Activated T-cell treated with anti-CD3 and anti-CD28 coated beads, Interleukin-2, amount 50 U/mL, for 1 hour (primary cell): Measurements from ENCODE around the gene SCAPER.

Experiments used
- DNase-seq: peaks from one replicate; pipeline ENCODE4 v3.0.0-alpha.2; 2020

Gene SCAPER, protein sequence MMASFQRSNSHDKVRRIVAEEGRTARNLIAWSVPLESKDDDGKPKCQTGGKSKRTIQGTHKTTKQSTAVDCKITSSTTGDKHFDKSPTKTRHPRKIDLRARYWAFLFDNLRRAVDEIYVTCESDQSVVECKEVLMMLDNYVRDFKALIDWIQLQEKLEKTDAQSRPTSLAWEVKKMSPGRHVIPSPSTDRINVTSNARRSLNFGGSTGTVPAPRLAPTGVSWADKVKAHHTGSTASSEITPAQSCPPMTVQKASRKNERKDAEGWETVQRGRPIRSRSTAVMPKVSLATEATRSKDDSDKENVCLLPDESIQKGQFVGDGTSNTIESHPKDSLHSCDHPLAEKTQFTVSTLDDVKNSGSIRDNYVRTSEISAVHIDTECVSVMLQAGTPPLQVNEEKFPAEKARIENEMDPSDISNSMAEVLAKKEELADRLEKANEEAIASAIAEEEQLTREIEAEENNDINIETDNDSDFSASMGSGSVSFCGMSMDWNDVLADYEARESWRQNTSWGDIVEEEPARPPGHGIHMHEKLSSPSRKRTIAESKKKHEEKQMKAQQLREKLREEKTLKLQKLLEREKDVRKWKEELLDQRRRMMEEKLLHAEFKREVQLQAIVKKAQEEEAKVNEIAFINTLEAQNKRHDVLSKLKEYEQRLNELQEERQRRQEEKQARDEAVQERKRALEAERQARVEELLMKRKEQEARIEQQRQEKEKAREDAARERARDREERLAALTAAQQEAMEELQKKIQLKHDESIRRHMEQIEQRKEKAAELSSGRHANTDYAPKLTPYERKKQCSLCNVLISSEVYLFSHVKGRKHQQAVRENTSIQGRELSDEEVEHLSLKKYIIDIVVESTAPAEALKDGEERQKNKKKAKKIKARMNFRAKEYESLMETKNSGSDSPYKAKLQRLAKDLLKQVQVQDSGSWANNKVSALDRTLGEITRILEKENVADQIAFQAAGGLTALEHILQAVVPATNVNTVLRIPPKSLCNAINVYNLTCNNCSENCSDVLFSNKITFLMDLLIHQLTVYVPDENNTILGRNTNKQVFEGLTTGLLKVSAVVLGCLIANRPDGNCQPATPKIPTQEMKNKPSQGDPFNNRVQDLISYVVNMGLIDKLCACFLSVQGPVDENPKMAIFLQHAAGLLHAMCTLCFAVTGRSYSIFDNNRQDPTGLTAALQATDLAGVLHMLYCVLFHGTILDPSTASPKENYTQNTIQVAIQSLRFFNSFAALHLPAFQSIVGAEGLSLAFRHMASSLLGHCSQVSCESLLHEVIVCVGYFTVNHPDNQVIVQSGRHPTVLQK (N-terminal part only)

DNA sequence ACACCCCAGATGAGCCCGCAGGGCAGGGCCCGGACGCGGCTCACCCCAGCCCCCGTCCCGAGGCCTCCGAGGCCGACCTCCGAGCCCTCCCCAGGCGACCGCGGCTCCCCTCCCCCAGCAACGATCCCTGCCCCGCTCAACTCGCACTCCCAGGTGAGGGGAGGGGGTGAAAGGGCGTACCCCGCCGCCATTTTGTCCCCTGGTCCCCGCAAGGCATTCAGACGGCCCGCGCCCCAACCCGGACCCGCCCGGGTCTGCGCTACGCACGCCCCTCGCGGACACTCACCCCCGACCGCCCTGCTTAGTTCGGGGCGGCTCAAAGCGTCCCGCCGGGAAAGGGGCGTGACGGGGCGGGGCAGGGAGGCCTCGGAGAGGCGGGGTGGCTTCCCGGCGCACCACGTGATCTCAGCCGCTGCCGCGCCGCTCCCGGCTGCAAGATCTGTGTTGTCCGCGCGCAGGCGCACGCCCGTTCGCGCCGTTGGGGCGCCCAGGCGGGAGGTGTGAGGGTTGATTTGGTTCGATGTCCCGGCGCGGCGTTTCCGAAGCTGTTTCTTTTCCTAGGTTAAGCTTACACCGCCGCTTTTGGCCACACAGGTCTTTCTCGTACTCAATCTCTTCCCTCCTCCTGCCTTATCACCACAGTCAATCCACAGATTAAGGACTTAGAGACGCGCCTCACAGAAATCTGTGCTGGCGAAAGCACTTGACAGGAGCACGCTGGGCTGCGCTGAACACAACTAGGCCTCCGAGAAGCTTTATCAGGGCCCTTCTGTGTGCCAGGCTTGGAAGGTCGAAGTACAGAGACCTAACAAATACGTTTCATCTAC, at the start of gene SCAPER:
Gene SCAPER (minus strand): TSS at position 328 of the 827 bp plus-strand sequence. CDS start 21,523 bp downstream, outside the sequence.
- peak; percentile 94 for DNase-seq

DNA sequence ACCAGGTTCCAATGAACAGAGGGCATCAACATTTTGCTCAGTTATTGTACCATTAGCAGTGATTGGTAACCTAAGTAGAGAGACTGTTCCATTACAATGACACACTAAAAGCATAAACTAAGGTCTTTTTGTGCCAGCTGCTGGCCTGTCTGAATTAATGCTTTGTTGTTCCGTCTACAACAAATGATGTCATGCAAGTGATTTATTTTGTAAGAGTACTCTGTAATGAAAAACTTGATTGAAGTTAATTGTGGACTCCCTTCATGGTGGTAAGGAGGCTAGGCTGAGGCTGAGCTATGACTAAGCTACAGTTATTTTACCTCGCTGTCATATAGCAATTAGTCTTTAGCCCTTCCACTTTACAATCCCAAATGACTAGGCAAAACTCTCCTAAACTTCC, 49.6 kb upstream of the SCAPER start:
- no peak for DNase-seq

DNA sequence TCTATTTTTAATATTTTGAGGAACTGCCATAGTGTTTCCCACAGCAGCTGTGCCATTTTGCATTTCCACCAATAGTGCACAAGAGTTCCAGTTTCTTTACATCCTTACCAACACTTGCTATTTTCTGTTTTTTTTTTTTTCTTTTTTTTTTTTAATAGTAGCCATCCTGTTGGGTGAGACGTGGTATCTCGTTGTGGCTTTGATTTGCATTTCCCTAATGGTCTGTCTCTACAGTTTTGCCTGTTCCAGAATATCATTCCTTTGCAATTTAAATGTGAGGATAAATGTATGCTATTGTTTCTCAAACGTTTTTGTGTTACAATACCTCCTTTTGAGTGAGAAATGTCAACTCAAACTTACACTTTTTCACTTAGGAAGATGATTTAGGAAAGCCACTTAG, 48.8 kb upstream of the SCAPER start:
- DNase-seq = no peak

DNA sequence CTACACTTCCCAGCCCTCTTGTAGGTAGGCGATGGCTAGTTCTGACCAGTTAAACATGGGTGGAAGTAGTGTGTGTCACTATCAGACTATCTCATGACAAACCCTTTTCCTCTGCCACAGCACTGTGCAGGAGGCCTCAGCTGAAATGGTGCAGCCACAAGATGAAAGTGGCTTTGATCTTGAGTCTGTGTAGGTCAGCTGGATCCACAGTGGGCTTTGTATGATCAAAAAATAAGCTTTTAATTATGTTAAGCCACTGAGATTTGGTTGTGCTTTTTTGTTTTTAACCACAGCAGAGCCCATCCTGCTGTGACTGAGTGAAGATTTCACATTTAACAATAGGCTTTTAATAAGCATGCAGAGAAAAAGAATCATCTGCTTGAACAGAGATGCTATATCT, 46.1 kb upstream of the SCAPER start:
- DNase-seq = no peak

DNA sequence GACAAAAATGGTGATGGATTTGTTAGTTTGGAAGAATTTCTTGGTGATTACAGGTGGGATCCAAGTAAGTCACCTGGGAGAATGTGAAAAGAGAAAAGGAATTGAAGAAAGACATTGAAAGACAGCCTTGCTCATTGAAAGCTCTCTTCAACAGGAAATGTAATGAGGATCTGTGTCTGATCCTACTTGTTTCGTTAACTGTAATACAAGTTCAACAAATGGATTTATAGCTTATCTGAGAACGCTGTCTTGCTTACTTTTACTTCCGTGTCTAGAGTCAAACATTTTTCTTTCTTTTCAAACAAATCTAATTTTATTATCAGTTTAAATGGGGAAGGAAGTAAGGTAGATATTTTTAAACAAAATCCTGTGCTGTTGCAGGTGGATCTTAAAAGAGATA, 42.3 kb upstream of the SCAPER start:
- no peak for DNase-seq

DNA sequence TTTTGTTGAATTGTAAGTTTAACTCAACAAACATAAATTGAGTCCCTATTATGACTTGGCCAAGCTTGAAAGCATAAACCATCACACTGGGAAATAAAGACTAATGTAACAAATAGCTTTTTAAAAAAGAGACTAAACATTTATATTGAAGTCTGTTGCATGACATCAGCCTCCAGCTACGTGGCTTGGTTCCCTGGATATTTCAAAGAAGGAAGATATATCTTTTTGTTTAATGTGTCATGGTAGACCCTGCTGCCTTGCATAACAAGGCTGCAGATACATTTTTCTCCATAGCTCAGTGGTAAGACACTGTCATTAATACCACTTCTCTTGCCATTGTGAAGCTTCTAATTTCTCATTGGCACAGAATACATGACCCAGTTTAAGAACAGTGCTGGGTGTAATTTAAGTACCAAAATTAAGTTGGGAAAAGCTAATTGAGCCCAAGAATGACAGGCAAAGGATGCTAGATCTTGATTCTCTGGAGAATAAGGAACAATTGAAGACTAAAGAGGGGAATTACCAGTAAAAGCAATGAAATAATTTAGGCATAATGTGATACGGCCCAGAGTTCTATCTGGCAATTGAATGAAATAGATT, 40.5 kb upstream of the SCAPER start:
- no peak for DNase-seq

DNA sequence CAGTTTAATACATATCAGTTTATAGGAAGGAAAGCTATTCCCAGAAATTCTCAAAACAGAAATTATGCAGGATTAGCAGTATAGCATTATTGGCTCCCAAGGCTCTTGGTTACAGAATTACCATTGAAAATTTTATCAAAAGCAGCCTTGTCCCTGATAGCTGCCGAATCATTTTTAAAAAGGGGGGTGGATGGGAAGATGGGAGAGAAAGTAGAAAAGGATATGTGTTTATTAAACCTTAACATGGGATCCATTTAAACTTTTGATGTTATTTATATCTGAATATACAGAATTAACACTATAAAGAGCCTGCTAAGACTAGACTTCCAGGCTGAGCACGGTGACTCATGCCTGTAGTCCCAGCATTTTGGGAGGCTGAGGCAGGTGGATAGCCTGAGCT, 37.2 kb upstream of the SCAPER start:
- DNase-seq = no peak

DNA sequence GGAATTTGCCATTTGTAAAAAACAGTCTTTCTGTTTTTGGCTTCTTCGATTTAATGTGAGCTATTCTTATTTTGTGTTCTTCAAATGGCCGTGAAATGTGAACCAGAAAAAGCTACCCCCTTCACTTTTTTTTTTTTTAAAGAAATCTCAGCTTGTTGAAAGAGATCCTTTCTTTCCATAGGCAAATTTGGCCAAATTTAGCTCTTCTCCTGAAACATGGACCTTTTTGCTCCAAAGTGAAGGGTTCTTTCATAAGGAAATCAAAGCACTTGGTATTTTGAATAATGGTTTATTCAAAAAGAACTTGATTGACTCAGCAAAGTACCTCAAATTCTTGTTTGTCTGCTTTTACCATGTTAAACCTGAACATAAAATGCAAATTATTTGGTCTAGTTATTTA, 36.5 kb upstream of the SCAPER start:
- DNase-seq = no peak

DNA sequence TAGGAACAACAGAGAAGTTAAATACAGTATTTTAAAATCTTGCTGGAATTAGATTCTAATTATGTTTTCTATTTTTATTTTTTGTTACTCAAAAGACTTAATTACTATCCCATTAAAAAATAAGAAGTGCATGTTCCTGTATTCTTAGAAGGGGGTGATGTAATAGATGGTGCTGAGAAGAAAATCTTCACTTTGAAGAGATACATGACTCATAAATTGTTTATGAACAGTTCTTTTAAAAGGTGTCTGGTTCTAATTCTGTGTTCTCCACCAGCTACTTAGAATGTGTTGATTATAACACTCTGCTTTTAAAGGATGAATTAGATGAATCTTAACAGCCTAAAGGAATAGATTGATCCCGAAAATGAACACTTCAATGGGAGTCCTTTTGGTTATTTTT, 34.6 kb upstream of the SCAPER start:
- DNase-seq = no peak

DNA sequence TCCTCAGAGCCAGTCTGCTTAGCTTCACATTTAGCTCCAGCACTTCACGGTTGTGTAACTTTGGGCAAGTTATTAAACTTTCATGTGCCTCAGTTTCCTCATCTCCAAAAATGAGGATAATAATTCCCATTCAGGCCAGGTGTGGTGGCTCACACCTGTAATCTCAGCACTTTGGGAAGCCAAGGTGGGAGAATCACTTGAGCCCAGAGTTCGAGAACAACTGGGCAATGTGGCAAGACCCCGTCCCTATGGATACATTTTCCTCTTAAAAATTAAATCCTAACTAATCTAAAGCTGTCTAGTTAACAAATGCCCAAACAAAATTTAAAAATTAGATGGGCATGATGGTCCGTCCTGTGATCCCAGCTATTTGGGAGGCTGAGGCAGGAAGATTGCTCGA, 33.6 kb upstream of the SCAPER start:
- DNase-seq = no peak

DNA sequence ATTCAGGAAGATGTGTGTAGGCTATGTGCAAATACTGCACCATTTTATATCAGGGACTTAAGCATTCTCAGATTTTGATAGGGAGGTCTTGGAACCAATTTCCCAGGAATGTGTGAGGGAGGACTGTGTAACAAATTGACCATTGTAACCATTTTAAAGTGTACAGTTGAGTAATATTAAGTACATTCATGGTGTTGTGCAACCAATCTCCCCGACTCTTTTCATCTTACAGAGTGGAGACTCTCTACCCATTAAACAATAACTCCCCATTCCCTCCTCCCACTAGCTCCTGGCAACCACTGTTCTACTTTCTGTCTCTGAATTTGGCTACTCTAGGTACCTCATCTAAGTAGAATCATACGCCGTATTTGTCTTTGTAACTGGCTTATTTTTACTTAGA, 31.5 kb upstream of the SCAPER start:
- DNase-seq = no peak

DNA sequence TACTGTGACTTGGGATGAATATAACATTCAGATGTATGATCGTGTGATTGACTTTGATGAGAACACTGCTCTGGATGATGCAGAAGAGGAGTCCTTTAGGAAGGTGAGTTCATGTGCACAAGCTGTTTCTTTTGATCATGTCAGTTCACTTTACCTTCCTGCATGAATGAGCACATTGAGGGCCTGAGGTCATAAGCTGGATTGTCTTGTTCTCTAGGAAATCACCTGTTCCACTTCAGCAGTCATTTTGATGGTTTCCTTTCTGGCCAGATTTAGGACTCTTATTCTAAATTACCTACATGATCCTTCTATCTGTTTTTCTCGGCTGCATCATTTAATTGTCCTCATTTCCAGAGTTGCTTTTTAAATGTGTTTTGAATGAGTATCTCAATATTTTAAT, 30.5 kb upstream of the SCAPER start:
- DNase-seq = no peak

DNA sequence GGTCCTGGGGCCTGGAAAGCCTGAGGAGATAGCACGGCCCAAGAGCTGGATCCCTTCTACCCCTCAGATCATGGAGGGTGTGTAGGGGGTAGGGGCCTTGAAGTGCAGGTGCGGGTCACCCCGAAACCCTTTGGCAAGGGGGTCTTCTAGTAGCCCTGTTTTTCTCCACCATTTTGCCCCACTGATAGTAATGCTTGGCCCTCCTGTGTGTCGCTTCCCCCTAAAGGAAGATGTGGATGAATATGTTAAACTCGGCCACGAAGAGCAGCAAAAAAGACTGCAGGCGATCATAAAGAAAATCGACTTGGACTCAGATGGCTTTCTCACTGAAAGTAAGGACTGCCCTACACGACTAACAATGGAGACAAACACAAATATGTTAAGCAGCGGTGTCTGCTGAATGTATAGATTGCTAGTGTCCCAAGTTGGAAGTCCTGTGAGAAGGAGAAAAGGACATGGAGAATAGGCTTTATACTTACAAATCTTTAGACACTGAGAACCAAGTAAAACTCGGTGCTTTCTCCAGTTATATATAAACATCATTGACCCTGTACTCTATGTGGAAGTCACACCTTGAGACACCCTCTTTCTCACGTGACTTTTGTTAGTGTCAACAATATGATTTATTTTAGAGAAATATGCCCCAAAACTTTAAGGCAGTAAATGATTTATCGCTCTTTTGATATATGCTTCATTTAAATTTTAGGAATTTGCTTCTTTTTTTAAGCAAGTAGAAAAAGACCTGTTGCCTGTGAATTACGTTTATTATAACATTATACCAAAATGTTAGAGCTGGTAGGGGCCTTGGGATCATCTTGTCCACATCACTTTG, 27.2 kb upstream of the SCAPER start:
- no peak for DNase-seq

DNA sequence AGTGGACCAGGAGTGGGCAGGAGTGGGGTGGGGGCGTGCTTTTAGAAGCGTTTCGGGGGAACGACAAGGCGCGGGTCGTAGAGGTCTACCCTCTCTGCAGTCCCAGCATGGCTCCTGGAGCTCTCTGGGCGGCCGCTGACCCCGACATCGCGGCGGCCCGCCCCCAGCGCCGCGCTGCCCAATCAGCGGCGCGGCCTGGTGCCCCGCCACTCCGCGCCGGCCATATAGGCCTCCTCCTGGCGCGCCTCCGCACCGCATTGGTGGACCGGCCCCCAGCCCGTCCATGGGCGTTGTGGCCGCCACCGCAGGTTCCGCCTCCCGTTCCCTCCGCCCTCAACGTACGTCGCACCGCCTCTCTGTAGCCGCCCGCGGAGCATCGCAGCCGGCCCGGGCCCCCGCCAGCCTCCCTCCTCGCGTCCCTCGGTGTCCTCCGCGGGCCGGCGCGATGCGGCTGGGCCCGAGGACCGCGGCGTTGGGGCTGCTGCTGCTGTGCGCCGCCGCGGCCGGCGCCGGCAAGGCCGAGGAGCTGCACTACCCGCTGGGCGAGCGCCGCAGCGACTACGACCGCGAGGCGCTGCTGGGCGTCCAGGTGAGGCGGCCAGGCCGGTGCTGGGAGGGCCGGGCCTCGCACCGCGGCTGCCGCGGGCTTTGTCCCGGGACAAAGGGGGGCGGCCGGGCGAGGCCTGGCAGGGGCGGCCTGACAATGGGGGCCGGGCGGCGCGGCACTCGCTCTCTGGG, 26.4 kb upstream of the SCAPER start, which contains the start of gene RCN2:
Gene RCN2 (plus strand): TSS at position 353 of the 738 bp plus-strand sequence. CDS start 93 bp downstream, at position 446.
- peak; percentile 92 for DNase-seq

DNA sequence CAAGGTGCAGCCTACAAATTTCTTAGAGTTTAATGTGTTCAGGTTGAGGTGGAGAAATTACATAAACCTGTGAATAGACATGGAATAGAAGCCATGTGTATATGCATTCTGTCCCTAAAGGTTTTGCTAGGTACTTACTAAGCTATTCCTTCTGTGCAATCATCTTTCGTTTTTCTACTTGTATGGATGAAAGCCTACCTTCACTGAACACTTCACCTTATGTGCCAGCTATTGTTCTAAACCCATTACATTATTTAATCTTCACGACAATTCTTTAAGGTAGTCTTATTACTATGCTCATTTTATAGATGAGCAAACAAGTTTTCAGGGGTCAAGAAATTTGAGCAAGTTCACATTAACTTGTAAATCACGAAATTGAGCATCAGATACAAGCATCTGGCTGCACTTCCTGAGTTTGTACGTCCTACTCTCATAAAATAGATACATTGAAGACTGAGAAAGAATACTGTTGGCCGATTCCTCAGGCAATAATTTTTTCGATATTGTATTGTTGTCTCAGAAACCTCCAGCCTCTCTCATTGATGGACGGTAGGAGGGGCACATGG, 25.8 kb upstream of the SCAPER start:
- DNase-seq = no peak

DNA sequence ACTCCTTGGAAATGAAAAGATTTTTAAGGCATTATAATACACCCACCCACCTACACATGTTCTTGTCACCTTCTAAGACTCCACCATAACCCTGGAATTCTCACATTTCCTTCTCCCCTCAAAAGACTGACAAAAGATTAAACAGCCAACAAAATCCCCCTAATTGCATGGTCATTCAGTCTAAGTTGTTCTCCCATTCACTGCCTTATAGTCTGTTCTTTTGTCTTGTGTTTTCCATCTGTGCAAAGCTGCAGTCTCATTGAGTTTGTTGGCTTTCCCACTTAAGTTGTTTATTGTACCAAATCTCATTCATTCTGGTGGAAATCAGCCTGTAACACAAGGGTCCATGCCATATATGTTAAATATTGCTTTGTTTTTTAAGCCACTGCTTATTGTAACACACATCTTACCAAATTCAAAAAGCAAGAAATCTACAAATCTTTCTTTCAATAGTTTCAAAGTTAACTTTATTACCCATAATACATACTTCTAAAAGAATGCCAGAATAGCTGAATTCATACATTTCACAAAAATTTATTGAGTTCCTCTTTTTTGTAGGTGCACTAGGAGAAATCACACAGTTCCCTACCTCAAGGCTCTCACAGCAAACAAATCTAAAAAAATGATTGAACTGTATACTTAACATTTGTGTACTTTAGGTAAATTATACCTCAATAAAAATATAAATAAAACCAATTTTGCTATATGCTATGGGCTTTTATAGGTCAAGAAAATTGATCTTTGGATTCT, 24.0 kb upstream of the SCAPER start:
- no peak for DNase-seq

DNA sequence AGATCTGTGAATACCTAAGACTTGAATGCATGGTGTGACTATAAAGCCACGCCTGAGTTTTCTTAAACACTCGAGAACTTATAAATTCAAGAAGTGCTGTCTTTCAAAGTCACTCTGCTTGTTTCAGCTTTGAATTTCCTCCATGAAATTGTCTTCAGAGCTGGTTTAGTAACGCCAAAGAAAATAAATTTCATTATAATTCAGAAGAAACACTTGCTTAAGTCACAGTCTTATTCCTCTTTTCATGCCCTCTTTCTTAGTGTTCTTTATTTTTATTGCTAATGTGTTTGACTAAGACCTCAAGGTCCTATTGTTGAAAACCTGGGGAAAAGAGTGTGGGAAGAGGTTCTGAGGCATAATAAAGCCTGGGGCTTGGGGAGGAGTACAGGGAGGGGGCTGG, 23.1 kb upstream of the SCAPER start:
- DNase-seq = no peak

DNA sequence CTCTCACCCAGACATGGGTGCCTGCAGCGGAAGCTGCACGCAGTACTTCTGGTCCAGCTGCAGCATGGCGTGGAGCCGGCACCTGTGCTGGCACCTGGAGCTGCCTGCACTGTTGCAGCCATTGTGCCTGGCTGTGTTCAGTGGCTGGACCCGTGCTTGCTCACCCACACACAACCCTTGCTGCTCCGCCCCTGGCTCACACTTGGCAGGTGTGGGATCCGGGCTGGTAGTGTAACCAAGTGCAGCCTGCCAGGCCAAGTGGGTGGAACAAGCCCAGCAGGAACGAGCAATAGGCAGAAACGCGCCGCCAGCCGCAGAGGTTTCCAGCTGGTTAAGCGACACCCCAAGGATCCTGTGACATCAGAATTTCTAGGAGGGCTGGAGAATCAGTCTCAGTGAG, 11.2 kb upstream of the SCAPER start:
- DNase-seq = no peak

DNA sequence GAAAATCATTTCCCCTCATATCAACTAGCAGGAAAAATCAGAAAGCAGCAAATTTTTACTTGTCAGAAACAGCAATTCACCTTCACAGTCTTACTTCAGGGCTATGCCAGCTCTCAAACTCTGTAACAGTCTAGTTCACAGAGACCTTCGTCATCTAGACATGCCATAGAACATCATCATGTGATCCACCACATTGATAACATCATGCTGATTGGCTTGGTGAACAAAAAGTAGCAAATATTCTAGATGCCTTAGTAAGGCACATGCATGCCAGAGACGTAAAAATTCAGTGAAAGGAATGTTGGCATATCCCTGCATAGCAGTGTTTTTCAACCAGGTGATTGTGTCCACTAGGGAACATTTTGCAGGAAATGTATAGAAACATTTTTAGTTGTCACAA, 8.6 kb upstream of the SCAPER start:
- no peak for DNase-seq
